NCI-H345 treated with DMSO at 0.1 percent for 48 hours (cell line): ENCODE data around the gene CTSH.
"Not testable (repeated sequence)": the region's sequence is repeated elsewhere in the genome, so short reads cannot be mapped to it uniquely, and the experiment has no call there.

Source experiments
- DNase-seq: peaks from one replicate; lab custom pipeline; 2025; ENCODE audit not compliant: unreplicated experiment; lab: John Stamatoyannopoulos, UW

The CTSH gene

GRCh38 chr15:78943692-78944091, 1.2 kb downstream of the CTSH start:
- DNase-seq = no peak

DNA sequence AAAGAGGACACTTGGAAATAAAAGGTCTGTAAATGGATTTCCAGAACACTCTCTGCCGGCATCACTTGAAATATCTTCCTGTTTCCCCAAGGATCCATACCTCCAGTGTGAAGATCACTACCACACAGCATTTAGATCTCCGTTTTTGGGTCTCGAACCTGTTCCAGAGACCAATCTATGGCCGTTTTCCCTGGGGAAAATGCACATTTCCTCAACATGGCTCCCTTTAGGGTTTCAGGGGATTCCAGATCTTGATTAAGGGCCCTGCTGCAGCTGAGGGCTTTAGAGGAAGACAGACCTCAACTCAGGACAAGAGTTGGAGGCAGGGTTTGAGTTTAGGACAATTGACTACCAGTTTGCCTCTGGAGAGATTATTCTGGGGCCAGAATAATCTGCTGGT, 2.1 kb downstream of the CTSH start:
- DNase-seq = no peak

DNA sequence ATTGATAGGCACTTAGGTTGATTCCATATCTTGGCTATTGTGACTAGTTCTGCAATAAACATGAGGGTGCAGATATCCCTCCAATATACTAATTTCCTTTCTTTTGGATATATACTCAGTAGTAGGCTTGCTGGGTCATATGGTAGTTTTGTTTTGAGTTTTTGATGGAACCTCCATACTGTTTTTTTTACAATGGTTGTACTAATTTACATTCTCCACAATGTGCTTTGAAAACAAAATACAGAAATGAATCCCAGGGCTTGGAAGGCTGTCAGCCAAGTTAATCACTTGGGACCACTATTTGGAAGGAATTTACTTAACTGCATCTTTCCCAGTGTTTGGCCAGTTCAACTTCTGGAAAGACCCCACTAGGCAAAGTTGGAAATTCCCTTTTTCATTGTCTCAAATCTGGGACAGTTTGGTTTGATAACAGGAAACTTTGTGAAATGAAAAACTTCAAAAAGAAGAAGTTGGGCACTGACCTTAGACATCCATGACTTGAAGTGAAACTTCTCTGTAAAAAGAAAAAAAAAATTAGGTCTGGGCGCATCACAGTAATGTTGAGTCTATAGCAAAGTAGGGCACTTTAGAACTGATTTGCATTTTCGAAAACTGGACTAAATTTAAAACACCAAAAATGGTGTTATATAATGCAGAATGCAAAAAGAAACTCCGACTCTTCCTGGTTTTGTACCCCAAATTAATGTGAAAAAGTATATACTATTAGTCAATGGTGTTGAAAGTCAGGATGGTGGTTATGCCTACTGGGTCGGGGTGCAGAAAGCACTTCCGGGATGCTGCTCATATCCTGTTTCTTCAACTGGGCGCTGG, 6.0 kb downstream of the CTSH start:
- no peak for DNase-seq

- no peak for DNase-seq
These were observed 7.6 kb downstream of the CTSH start for GRCh38 chr15:78937132-78937739.

DNA sequence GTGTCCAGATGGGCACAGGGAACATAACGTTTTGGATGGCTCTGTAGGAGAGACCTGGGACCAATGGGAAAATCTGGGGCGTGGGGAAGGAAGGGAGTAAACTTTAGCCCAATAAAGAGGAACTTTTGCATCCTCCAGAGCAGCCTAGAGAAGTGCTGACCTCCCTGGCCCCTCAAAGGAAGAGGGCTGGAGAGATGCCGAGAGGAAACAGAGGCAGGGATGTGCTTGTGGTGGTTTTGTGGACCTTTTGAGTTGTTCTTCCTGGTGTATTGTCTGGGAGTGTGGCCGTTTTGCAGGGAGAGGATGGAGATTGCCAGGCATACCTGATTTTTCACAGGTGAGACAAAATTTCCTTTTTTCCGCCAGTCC, 10.2 kb downstream of the CTSH start:
- no peak for DNase-seq

DNA sequence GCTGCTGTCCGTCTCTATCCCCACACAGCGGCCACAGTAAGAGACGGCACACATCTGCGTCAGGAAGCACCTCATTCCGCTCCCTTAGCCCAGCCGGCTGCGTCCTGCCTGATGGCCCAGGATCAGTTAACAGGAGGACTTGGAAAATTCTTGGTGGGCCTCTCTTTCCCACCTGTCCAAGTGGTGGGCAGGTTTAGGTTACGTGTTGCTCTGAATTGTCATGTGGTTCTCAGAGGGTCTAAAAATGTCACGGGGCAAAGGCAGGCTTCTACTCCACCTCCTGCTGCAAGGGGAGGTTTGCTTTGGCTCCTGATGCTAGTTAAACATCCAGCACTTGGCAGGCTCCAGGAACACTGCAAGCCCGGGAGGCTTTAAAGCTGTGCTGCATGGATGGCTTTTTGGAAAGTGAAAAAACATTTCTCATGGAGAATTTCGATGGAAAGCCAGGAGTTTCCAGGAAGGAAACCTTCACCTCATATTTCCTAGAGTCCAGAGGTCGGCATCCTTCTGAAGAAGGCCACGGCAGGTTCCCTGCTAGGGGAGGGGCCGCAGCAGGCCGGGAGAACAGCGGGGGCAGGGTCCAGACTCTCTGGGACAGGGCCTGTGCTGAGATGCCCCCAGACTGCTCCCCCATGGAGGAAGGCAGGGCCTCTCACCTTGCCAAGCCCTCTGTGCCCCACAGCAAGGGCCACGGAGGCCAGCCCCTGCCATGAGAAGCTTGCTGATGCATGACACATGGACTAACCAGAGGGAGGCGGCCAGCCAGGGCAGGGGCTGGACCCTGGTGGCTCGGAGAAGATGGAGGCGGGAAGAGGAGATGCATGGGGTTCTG, 10.8 kb downstream of the CTSH start:
- DNase-seq = no peak

DNA sequence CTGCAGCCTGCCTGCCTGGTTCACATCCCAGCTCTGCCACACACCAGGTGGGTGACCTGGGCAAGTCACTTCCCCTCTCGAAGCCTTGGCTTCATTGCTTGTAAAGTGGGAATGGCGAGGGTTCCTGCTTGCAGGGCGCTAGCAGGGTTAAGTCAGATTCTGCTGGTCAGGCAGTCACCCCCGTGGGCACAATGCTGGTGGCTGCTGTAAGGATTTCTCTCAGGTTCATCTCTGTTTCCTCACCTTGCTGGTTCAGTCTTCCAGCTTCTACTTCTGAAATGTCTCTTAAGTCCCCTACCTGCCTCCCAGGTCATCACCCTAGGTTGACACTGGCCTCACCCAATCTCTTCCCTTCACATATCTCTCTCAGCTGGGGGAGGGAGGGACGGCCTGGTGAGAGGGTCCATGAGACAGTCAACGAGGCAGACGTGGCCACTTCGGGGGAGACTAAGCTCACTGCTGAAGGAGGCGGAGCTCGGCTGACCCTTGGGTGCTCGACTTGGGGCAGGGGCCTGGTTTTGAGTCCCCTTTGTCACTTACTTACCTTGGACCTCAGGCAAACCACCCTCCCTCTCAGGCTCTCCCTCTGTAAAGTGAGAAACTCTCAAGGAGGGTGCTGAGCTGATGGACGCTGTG, 11.5 kb downstream of the CTSH start:
- DNase-seq = no peak

- DNase-seq = no peak
These were observed 12.5 kb downstream of the CTSH start for GRCh38 chr15:78932258-78932808.

DNA sequence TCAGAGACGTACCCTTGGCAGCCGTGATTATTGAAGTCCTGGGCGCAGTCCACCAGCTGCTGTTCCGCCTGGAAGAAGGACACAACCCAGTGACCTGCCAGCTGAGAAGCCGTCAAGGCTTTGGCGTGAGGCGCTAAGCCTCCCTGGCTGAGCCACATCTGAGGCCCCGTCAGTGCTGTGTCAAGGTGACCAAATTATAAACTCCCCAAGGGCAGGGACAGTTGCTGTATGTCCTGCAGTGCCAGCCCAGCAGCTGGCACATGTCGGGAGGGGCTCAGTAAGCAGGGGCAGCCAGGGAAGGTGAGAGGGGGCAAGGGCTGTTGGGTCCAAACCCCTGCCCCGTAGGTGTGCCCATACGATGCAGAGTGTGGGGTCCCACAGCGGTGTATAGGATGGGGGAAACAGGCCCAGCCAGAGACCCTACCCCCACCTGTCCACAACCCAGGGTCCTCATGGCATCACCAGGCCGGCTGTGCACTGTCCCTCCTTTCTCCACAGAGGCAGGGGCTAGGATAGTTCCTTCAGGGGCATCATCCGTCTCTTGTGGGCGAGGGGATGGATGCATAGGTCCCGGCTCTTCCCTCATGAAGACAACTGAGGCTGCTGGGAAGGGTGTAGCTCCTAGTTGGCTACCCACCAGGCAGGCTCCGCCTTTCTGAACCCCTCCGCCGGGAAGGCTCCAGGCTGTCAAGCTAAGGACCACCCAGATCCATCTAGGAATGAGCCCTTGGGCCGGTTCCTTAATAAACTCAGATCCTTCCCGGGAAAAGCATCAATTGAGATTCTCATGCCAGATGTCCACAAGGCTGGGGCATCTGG, 13.2 kb downstream of the CTSH start:
- no peak for DNase-seq

- no peak for DNase-seq
These were observed 14.1 kb downstream of the CTSH start for GRCh38 chr15:78930577-78931388.

GRCh38 chr15:78929536-78930264, 15.1 kb downstream of the CTSH start:
- no peak for DNase-seq

DNA sequence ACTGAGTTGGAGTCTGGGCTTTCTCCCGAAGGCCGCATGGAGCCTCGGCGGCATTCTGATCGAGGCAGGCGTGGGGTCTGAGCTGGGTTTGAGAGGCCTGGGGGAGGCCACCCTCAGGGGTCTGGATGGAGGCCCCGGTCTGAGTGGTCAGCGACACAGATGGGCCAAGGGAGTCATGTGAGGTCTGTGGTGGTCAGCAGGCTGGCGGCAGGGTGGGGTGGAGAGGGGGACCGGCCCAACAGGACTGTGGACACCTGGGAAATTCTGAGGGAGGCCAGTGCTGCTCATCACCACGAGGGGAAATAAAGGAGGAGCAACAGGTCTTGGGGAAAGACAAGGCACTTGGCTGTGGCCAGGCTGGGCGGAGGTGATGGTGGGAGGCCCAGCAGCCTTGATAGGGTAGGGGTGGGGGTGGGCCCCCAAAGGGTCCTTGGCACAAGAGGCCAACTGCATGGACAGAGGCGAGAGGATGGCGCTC, 16.2 kb downstream of the CTSH start:
- no peak for DNase-seq

DNA sequence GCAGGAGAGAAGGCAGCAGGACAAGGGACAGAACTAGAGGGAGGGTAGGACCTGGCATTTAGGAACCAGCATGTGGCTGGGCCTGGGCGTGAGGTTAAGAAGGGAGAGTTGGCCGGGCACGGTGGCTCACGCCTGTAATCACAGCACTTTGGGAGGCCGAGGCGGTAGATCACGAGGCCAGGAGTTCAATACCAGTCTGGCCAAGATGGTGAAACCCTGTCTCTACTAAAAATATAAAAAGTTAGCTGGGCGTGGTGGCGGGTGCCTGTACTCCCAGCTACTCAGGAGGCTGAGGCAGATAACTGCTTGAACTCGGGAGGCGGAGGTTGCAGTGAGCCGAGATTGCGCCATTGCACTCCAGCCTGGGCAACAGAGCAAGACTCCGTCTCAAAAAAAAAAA, 16.7 kb downstream of the CTSH start:
- DNase-seq = not testable (repeated sequence)

DNA sequence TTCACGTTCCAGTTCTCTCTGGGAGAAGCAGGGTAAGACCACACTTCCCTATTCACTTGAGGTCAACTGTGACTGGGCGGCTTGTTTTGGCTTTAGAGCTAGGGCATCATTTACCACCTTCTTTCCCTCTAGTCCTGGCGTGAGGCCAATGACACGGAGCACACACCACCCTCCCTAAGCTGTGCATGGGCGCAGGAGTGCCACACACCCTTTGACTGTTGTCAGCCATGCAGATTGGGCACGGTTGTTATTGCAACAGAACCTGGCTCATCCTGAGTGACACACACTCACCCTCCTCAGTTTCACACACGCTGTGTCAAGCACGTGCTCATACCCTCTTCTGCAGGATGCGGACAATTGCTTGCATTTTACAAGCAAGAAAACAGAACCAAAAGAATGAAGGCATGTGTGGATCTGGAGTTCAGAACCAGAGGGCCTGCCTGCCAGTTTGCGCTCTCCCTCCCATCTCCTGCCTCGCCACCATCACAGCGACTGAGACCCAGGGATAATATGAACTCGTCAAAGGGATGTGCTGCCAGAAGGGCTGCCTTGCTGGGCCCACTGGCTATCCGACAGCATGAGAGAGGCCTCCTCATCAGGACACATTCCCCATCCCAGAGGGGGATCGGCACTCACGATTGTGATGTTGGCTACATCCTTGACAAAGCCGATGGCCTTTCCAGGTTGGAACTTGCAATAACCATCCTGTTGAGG, 17.6 kb downstream of the CTSH start:
- DNase-seq = no peak

- no peak for DNase-seq
These were observed 18.7 kb downstream of the CTSH start for GRCh38 chr15:78925956-78926743.

GRCh38 chr15:78925076-78925624, 19.7 kb downstream of the CTSH start:
- no peak for DNase-seq
